Breast epithelium (tissue), 4 donors: ENCODE results near the gene PDHX. TPM values are rescaled to one million over a fixed set of nuclear protein-coding genes. Genes with fewer than 3 reads are reported as not detected.

Experiments
- DNase-seq, 2 donors: peaks; one replicate each; pipeline ENCODE4 v3.0.0-alpha.2; 2019; ENCODE audit warnings: low spot score in 2 of 2
- H3K27ac ChIP-seq, 2 donors: fragments of 200-600 bp; sonication (generic) in 1 of 2; one replicate each; pipeline ENCODE4 v1.5.1; 2016 to 2019; ENCODE audit warnings: mild to moderate bottlenecking in 1 of 2
- H3K27me3 ChIP-seq, 2 donors: fragments of 200-600 bp; sonication (generic) in 1 of 2; one replicate each; pipeline versions ENCODE4 v1.5.1 to v1.6.0; 2017 to 2019; ENCODE audit warnings: control low read depth in 1 of 2, mild to moderate bottlenecking in 1 of 2
- H3K36me3 ChIP-seq: fragments of 200-600 bp; one replicate; pipeline ENCODE4 v1.5.1; 2019
- H3K4me1 ChIP-seq, 2 donors: fragments of 200-600 bp; sonication (generic); one replicate each; pipeline ENCODE4 v1.5.1; 2016 to 2019; ENCODE audit warnings: control low read depth in 1 of 2
- H3K4me3 ChIP-seq, 3 donors: fragments of 200-600 bp; sonication (generic); 1 replicate in 2 of 3; 2 replicates in 1 of 3; pipeline ENCODE4 v1.5.1; 2016 to 2019; ENCODE audit warnings: mild to moderate bottlenecking in 3 of 3, moderate library complexity in 2 of 3
- H3K9me3 ChIP-seq, 2 donors: fragments of 200-600 bp; sonication (generic) in 1 of 2; one replicate each; pipeline ENCODE4 v1.5.1; 2016 to 2019; ENCODE audit warnings: control low read depth in 1 of 2
- POLR2A ChIP-seq: fragments of 450-650 bp; IDR thresholded peaks from one replicate; pipeline ENCODE4 v1.6.1; 2016; ENCODE audit warnings: antibody characterized with exemption, mild to moderate bottlenecking, moderate library complexity
- POLR2AphosphoS5 ChIP-seq, 3 donors: sonication (generic); formaldehyde crosslinking; IDR thresholded peaks; one replicate each; pipeline ENCODE4 v1.6.1; 2017; ENCODE audit warnings: antibody characterized with exemption in 3 of 3
- intact Hi-C: fragments of 100-400 bp; cut with DNase I; formaldehyde crosslinking; loops from one replicate; pipeline ENCODE4 v1.15.1; 2023; ENCODE audit warnings: low total_unique reads
- total RNA-seq, 3 donors: library from RNA; depleted of rRNA; stranded (reverse); fragments of >200 nt; gene quantifications; one replicate each; pipeline ENCODE4 v1.1.0, GENCODE V29; 2016
- TF ChIP-seq, protein P1 (sequence below), 3 donors: fragments of 450-650 bp; IDR thresholded peaks; one replicate each; pipeline ENCODE4 v1.5.1; 2016 to 2017; ENCODE audit warnings: antibody characterized with exemption in 3 of 3, mild to moderate bottlenecking in 3 of 3, moderate library complexity in 3 of 3

Gene PDHX
- total RNA-seq, 3 donors from 2014 or later: 32.1 to 42.7 (median 41.6) TPM

DNA sequence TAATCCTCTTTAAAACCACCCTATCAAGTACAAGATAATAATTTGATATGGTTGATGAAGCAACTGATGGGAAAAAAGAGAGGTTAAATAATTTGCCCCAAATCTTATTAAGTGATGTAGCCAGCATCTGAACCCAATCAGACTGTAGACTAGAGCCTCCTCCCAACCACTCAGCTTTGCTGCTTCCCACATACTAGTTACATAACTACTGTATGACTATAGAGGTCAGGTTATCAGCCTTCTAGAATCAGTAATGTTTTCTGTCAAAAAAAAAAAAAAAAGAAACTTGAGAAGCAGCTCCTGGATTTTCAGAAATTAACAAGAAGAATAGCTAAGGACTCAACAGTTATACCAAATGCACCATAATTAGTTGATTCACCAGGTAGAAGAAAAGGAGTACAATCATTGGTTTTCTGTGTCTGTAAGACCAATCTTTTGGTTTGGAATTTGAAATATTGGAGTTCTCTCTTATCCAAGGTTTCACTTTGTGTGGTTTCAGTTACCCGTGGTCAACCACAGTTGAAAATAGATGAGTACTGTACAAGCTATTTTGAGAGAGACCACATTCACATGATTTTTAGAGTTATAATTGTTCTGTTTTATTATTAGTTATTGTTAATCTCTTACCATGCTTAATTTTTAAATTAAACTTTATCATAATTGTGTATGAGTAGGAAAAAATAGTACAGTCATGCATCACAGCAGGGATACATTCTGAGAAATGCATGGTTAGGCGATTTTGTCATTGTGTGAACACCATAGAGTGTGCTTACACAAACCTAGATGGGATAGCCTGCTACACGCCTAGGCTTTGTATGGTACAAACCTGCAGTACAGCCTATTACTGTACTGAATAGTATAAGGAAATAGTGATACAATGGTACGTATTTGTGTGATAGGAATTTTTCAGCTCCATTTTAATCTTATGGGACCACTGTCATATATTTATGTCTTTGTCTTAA lies 72.2 kb downstream of the PDHX start:
- H3K9me3 ChIP-seq: no peaks in the 10 kb centered on the region
- H3K4me1 ChIP-seq: no peaks in the 10 kb centered on the region
- no peaks in the 10 kb centered on the region for H3K36me3 ChIP-seq
- H3K27ac ChIP-seq: no peak overlapping the region
- intact Hi-C loops: no loop called here
- H3K4me3 ChIP-seq: no peak overlapping the region
- no peaks in the 10 kb centered on the region for H3K27me3 ChIP-seq
- DNase-seq: no peak
- TF ChIP-seq POLR2AphosphoS5 (IDR thresholded peaks at IDR 0.05): no peak
- no peak for TF ChIP-seq POLR2A
- TF ChIP-seq, protein P1, sequence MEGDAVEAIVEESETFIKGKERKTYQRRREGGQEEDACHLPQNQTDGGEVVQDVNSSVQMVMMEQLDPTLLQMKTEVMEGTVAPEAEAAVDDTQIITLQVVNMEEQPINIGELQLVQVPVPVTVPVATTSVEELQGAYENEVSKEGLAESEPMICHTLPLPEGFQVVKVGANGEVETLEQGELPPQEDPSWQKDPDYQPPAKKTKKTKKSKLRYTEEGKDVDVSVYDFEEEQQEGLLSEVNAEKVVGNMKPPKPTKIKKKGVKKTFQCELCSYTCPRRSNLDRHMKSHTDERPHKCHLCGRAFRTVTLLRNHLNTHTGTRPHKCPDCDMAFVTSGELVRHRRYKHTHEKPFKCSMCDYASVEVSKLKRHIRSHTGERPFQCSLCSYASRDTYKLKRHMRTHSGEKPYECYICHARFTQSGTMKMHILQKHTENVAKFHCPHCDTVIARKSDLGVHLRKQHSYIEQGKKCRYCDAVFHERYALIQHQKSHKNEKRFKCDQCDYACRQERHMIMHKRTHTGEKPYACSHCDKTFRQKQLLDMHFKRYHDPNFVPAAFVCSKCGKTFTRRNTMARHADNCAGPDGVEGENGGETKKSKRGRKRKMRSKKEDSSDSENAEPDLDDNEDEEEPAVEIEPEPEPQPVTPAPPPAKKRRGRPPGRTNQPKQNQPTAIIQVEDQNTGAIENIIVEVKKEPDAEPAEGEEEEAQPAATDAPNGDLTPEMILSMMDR (IDR thresholded peaks at IDR 0.05): no peak

DNA sequence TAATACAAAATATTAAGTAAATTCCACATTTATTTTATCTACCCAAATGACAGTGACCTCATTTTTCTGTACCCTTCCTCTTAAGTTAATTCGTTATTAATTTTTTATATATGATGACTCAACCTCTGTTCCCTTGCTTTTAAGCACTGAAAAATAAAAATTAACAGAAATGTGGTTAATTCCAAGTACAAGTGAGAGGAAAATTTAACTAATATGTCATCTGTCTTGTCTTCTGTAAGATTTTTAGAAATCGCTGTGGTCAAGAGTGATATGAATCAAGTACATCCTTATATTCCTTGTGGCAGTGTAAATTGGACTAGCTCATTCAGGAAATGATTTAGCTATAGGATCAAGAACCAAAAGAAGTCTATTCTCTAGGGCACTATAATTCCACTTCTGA lies 74.5 kb downstream of the PDHX start:
- TF ChIP-seq, protein P1 (IDR thresholded peaks at IDR 0.05): no peak
- no peak for TF ChIP-seq POLR2A
- no peak for TF ChIP-seq POLR2AphosphoS5 (IDR thresholded peaks at IDR 0.05)
- Histone ChIP-seq H3K9me3 (no peaks in the 10 kb centered on the region), H3K4me1 (no peaks in the 10 kb centered on the region), H3K27me3 (no peaks in the 10 kb centered on the region), H3K4me3 (no peak overlapping the region), H3K27ac (no peak overlapping the region), H3K36me3 (no peaks in the 10 kb centered on the region)
- intact Hi-C loops: no loop called here
- no peak for DNase-seq

DNA sequence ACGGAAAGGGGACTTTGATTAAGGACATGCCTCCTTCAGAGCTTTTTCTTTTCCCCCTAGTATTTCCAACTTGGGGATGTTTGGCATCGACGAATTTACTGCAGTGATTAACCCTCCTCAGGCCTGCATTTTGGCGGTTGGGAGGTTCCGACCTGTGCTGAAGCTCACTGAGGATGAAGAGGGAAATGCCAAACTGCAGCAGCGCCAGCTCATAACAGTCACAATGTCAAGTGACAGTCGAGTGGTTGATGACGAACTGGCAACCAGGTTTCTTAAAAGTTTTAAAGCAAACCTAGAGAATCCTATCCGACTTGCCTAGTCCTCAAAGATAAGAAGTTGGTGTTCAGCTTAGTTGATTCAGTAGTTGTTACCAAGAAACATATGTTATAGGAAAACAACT lies 78.4 kb downstream of the PDHX start:
- H3K27ac ChIP-seq: no peak overlapping the region
- intact Hi-C loops: no loop called here

DNA sequence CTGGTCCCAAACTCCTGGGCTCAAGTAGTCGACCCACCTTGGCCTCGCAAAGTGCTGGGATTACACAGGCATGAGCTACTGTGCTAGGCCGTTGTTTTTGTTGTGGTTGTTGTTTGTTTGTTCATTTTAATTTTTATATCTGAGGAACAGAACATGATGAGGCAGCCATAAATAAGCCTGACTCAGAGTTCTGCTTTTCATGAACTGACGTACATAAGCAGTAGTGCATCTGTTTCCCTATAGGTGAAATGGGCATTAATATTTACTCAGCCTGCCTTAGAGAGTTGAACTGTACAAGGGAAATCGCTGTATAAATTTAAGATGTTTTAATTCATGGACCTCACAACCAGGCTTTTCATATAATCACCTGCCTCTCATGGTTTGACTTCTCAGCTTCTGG lies 80.5 kb downstream of the PDHX start:
- intact Hi-C loops: no loop called here
- H3K27me3 ChIP-seq: no peaks in the 10 kb centered on the region
- no peak for DNase-seq
- no peak overlapping the region for H3K4me3 ChIP-seq
- H3K36me3 ChIP-seq: no peaks in the 10 kb centered on the region
- H3K27ac ChIP-seq: no peak overlapping the region
- TF ChIP-seq POLR2AphosphoS5 (IDR thresholded peaks at IDR 0.05) (no peak), POLR2A (no peak)
- TF ChIP-seq, protein P1 (IDR thresholded peaks at IDR 0.05): no peak
- no peaks in the 10 kb centered on the region for H3K4me1 ChIP-seq
- H3K9me3 ChIP-seq: no peaks in the 10 kb centered on the region

More for the DNA sequence above, 78.4 kb downstream of the PDHX start:
- TF ChIP-seq POLR2AphosphoS5 (IDR thresholded peaks at IDR 0.05) (no peak), POLR2A (no peak)
- Histone ChIP-seq H3K9me3 (no peaks in the 10 kb centered on the region), H3K36me3 (no peaks in the 10 kb centered on the region), H3K27me3 (no peaks in the 10 kb centered on the region), H3K4me3 (no peak overlapping the region), H3K4me1 (no peaks in the 10 kb centered on the region)
- DNase-seq: no peak

DNA sequence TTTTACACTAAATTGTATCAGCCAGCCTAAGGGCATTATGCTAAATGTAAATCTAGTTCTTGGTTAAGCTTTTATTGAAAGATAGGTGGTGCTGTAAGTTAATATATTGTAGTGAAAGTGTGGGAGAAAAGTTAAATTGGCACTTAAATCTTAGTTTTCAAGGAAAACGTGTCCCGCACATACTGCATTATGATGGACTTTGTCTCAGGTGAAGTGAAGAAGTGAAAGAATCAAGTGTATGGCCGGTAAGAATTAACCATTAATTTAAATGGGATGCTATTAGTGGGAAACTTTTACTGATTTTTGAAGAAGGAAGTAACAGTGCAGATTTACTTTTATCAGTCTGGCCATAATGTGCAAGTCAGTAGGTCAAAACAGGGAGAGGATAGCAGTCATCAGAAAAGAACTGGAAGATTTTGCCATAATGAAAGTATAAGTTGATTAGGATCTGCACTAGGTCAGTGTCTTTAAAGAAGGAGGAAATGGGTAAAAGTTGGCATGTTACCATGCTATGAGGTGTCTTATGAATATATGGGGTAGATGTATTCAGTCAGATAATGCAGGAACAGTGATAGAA lies 81.6 kb downstream of the PDHX start:
- Histone ChIP-seq H3K4me3 (no peak overlapping the region), H3K27ac (no peak overlapping the region), H3K4me1 (no peaks in the 10 kb centered on the region), H3K27me3 (no peaks in the 10 kb centered on the region), H3K36me3 (no peaks in the 10 kb centered on the region), H3K9me3 (no peaks in the 10 kb centered on the region)
- intact Hi-C loops: no loop called here
- no peak for DNase-seq
- TF ChIP-seq, protein P1 (IDR thresholded peaks at IDR 0.05): peak in 2 of 3 donors; percentile 50 to 53
- no peak for TF ChIP-seq POLR2A
